Measurements from ENCODE around the gene STXBP3. TPM values are rescaled to one million over a fixed set of nuclear protein-coding genes. Genes with fewer than 3 reads are reported as not detected.

The STXBP3 gene
- total and polyA plus RNA-seq, 9 of the 15 experiments (the other 6 are each of a cell fraction or from before 2014, with no cell fraction given), result 32.5 to 52.5 (median 39.2) TPM

DNA sequence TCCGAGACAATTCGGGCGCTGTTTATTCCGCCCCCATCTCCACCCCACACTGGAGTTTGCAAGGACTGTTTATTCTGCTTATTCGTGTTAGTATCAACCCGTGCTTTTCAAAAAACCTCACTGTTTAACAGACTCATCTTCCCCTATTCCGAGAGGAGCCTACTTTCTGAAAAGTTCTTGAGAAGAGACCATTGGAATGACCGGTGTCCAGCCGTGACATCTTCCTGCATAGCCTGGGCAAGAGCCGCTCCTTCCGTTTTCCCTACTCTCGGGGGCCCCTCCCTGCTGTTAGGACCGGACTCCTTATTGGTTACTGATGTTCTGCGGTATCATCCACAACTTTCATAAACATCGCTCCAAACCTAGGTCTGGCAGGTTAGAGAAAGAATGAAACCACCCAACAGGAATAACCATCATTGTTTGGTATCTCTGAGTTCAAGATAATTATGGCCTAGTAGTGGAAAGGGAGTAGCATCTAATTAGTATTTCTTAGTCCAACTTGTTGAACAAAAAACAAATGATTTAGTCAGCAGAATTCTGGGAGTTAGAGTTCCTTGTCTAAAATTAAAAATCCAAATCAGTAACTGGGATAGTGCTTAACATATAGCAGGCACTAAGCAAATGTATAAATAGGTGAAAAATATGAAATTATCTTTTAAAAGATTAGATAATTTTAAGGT lies 837 bp downstream of the STXBP3 start (continued):
- TF ChIP-seq, protein P1, sequence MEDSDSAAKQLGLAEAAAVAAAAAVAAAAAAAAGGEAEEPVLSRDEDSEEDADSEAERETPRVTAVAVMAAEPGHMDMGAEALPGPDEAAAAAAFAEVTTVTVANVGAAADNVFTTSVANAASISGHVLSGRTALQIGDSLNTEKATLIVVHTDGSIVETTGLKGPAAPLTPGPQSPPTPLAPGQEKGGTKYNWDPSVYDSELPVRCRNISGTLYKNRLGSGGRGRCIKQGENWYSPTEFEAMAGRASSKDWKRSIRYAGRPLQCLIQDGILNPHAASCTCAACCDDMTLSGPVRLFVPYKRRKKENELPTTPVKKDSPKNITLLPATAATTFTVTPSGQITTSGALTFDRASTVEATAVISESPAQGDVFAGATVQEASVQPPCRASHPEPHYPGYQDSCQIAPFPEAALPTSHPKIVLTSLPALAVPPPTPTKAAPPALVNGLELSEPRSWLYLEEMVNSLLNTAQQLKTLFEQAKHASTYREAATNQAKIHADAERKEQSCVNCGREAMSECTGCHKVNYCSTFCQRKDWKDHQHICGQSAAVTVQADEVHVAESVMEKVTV (CRISPR knock-in tag; IDR thresholded peaks at IDR 0.05), result no peak
- TF ChIP-seq, protein P2, sequence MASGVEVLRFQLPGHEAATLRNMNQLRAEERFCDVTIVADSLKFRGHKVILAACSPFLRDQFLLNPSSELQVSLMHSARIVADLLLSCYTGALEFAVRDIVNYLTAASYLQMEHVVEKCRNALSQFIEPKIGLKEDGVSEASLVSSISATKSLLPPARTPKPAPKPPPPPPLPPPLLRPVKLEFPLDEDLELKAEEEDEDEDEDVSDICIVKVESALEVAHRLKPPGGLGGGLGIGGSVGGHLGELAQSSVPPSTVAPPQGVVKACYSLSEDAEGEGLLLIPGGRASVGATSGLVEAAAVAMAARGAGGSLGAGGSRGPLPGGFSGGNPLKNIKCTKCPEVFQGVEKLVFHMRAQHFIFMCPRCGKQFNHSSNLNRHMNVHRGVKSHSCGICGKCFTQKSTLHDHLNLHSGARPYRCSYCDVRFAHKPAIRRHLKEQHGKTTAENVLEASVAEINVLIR (CRISPR knock-in tag; IDR thresholded peaks at IDR 0.05), result no peak
- TF ChIP-seq, protein P3, sequence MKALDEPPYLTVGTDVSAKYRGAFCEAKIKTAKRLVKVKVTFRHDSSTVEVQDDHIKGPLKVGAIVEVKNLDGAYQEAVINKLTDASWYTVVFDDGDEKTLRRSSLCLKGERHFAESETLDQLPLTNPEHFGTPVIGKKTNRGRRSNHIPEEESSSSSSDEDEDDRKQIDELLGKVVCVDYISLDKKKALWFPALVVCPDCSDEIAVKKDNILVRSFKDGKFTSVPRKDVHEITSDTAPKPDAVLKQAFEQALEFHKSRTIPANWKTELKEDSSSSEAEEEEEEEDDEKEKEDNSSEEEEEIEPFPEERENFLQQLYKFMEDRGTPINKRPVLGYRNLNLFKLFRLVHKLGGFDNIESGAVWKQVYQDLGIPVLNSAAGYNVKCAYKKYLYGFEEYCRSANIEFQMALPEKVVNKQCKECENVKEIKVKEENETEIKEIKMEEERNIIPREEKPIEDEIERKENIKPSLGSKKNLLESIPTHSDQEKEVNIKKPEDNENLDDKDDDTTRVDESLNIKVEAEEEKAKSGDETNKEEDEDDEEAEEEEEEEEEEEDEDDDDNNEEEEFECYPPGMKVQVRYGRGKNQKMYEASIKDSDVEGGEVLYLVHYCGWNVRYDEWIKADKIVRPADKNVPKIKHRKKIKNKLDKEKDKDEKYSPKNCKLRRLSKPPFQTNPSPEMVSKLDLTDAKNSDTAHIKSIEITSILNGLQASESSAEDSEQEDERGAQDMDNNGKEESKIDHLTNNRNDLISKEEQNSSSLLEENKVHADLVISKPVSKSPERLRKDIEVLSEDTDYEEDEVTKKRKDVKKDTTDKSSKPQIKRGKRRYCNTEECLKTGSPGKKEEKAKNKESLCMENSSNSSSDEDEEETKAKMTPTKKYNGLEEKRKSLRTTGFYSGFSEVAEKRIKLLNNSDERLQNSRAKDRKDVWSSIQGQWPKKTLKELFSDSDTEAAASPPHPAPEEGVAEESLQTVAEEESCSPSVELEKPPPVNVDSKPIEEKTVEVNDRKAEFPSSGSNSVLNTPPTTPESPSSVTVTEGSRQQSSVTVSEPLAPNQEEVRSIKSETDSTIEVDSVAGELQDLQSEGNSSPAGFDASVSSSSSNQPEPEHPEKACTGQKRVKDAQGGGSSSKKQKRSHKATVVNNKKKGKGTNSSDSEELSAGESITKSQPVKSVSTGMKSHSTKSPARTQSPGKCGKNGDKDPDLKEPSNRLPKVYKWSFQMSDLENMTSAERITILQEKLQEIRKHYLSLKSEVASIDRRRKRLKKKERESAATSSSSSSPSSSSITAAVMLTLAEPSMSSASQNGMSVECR (CRISPR knock-in tag; IDR thresholded peaks at IDR 0.05), result 0 out of 2 replicates have a peak, but pooled peaks have one; percentile 2
- 0 out of 2 replicates have a peak, but pooled peaks have one; percentile 8 for TF ChIP-seq SOX6 (IDR thresholded peaks at IDR 0.05)
- TF ChIP-seq NCOA6 (IDR thresholded peaks at IDR 0.05), result no peak
- TF ChIP-seq ZNF764 (CRISPR knock-in tag; IDR thresholded peaks at IDR 0.05; ENCODE audit: low read depth), result no peak
- peak in 1 of 2 experiments; percentile 81; a peak in 3 of 4 replicates for TF ChIP-seq MAZ (CRISPR knock-in tag; conservative IDR thresholded peaks at IDR 0.05 in 1 of 2, IDR thresholded peaks at IDR 0.05 in 1 of 2)
- TF ChIP-seq ZC3H8 (IDR thresholded peaks at IDR 0.05), result no peak
- TF ChIP-seq CBX3 (IDR thresholded peaks at IDR 0.05; ENCODE audit: borderline replicate concordance in 1 of 2, low read length in 2 of 2), result no peak; a peak in 1 of 3 replicates
- TF ChIP-seq ELF2 (CRISPR knock-in tag; IDR thresholded peaks at IDR 0.05), result no peak
- peak in 1 of 2 experiments; percentile 81; a peak in 2 of 4 replicates for TF ChIP-seq RCOR1 (IDR thresholded peaks at IDR 0.05; ENCODE audit: borderline replicate concordance in 1 of 2, low read depth in 2 of 2, low read length in 2 of 2)
- peak; percentile 13; the same call in 1 of the 2 replicates for TF ChIP-seq MAFK (IDR thresholded peaks at IDR 0.05; ENCODE audit: low read length)
- no peak for TF ChIP-seq ADNP (tag; IDR thresholded peaks at IDR 0.05)
- no peak for TF ChIP-seq BACH1 (tag; IDR thresholded peaks at IDR 0.05)
- TF ChIP-seq ZNF696 (CRISPR knock-in tag; conservative IDR thresholded peaks at IDR 0.05), result no peak
- TF ChIP-seq, protein P4, sequence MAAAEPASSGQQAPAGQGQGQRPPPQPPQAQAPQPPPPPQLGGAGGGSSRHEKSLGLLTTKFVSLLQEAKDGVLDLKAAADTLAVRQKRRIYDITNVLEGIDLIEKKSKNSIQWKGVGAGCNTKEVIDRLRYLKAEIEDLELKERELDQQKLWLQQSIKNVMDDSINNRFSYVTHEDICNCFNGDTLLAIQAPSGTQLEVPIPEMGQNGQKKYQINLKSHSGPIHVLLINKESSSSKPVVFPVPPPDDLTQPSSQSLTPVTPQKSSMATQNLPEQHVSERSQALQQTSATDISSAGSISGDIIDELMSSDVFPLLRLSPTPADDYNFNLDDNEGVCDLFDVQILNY (CRISPR knock-in tag; IDR thresholded peaks at IDR 0.05), result no peak
- no peak for TF ChIP-seq NFIX (CRISPR knock-in tag; IDR thresholded peaks at IDR 0.05; ENCODE audit: low read depth)
- TF ChIP-seq, protein P5, sequence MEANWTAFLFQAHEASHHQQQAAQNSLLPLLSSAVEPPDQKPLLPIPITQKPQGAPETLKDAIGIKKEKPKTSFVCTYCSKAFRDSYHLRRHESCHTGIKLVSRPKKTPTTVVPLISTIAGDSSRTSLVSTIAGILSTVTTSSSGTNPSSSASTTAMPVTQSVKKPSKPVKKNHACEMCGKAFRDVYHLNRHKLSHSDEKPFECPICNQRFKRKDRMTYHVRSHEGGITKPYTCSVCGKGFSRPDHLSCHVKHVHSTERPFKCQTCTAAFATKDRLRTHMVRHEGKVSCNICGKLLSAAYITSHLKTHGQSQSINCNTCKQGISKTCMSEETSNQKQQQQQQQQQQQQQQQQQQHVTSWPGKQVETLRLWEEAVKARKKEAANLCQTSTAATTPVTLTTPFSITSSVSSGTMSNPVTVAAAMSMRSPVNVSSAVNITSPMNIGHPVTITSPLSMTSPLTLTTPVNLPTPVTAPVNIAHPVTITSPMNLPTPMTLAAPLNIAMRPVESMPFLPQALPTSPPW (CRISPR knock-in tag; IDR thresholded peaks at IDR 0.05), result peak; percentile 50; the same call in 1 of the 2 replicates
